ENCODE data around the gene GRID1. TPM values are rescaled to one million over a fixed set of nuclear protein-coding genes. Genes with fewer than 3 reads are reported as not detected.

Gene GRID1
- total and polyA plus RNA-seq, 10 of the 15 experiments (the other 5 are each of a cell fraction or from before 2014, with no cell fraction given): 0.04 to 0.62 (median 0.08) TPM; not detected in 5

DNA sequence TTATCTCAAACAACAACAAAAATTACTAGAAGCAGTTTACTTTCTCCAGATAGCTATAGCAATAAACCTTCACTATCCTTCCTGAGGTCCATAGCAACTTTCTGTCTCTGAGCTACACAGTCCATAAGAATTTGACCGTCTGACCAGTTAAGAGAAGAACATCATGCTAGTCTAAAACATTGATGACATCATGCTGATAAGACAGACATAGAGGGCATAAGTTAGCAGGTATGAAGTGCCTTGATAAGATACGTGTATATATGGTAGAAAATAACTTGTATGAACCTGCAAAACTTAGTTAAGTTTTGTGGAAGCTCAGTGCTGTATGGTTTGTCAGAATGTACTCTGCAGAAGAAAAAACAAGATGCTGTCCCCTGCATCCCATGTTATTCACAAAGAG is 353.0 kb downstream of the GRID1 start (continued):
- TF ChIP-seq ZNF592 (IDR thresholded peaks at IDR 0.05) (no peak), IKZF1 (conservative IDR thresholded peaks at IDR 0.05) (no peak), FOS (IDR thresholded peaks at IDR 0.05; ENCODE audit: borderline replicate concordance, extremely low read depth, insufficient read length) (no peak), RAD51 (IDR thresholded peaks at IDR 0.05) (no peak), BHLHE40 (IDR thresholded peaks at IDR 0.05; ENCODE audit: borderline replicate concordance in 1 of 2, low read depth in 2 of 2, low read length in 1 of 2) (no peak), MAX (IDR thresholded peaks at IDR 0.05; ENCODE audit: low read depth, low read length) (no peak)
- TF ChIP-seq, protein P1, sequence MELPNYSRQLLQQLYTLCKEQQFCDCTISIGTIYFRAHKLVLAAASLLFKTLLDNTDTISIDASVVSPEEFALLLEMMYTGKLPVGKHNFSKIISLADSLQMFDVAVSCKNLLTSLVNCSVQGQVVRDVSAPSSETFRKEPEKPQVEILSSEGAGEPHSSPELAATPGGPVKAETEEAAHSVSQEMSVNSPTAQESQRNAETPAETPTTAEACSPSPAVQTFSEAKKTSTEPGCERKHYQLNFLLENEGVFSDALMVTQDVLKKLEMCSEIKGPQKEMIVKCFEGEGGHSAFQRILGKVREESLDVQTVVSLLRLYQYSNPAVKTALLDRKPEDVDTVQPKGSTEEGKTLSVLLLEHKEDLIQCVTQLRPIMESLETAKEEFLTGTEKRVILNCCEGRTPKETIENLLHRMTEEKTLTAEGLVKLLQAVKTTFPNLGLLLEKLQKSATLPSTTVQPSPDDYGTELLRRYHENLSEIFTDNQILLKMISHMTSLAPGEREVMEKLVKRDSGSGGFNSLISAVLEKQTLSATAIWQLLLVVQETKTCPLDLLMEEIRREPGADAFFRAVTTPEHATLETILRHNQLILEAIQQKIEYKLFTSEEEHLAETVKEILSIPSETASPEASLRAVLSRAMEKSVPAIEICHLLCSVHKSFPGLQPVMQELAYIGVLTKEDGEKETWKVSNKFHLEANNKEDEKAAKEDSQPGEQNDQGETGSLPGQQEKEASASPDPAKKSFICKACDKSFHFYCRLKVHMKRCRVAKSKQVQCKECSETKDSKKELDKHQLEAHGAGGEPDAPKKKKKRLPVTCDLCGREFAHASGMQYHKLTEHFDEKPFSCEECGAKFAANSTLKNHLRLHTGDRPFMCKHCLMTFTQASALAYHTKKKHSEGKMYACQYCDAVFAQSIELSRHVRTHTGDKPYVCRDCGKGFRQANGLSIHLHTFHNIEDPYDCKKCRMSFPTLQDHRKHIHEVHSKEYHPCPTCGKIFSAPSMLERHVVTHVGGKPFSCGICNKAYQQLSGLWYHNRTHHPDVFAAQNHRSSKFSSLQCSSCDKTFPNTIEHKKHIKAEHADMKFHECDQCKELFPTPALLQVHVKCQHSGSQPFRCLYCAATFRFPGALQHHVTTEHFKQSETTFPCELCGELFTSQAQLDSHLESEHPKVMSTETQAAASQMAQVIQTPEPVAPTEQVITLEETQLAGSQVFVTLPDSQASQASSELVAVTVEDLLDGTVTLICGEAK (IDR thresholded peaks at IDR 0.05; ENCODE audit: borderline replicate concordance): no peak
